ENCODE results near the gene EGFR.

EGFR gene

DNA sequence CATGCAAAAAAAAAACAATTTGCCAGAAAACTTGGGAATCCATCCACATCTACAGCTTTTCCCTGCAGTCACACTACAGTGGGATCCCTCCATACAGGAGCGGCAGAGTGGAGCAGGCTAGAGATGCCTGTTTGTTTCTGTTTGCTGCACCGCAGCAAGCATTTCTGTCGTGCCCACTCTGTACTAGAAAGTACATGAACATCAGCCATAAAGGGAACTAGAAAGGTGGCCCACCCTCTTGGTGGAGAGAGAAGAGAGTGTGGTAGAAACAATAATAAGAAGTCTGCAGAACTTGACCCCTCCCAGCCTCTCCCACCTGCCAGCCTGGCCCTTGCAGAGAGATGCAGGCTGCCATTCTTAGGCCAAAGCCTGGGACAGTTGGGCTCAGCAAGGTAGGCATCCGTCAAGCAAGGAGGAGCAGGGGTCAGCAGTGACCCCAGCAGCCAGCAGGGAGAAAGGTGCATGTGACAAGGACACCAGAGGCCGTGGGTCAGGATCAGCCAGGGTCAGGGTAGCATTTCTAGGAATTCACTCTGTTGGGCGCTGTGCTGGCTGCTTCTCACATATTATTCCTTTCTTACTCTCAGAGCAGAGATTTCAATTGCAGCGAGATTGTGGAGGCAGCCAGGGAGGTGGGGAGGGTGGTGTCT, 171.8 kb downstream of the EGFR start:
- no peak for DNase-seq (ENCODE audit: low spot score)

- DNase-seq (ENCODE audit: low spot score): no peak
These were observed 172.5 kb downstream of the EGFR start for GRCh38 chr7:55191161-55191925.

DNA sequence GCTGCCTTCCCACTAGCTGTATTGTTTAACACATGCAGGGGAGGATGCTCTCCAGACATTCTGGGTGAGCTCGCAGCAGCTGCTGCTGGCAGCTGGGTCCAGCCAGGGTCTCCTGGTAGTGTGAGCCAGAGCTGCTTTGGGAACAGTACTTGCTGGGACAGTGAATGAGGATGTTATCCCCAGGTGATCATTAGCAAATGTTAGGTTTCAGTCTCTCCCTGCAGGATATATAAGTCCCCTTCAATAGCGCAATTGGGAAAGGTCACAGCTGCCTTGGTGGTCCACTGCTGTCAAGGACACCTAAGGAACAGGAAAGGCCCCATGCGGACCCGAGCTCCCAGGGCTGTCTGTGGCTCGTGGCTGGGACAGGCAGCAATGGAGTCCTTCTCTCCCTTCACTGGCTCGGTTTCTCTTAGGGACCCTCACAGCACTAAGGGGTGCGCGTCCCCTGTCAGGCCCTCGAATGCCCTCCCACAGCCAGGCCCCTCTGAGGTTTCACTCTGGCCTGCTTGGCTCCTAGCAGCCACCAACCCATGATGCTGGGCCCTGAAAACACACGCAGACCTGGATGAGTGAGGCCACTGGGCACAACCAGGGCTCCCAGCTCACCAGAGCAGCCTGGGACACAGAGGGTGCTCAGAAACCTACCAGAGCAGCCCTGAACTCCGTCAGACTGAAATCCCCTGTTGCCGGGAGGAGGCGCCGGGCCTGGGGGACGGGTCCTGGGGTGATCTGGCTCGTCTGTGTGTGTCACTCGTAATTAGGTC, 173.3 kb downstream of the EGFR start:
- no peak for DNase-seq (ENCODE audit: low spot score)

DNA sequence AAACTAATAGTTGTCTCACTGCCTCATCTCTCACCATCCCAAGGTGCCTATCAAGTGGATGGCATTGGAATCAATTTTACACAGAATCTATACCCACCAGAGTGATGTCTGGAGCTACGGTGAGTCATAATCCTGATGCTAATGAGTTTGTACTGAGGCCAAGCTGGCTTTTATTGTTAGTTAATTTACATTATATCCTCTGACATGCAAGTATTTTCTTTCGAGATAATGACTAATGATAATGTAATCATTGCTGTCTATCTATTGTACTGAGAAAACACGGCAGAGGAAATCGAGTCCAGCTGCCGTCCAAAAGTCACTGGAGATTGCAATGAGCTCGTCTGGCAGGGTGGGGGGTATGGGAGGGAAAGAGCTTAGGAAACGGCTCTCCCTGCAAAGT, 173.9 kb downstream of the EGFR start:
- DNase-seq (ENCODE audit: low spot score): no peak

- DNase-seq (ENCODE audit: low spot score): no peak
These were observed 174.4 kb downstream of the EGFR start for GRCh38 chr7:55193245-55193644.

- DNase-seq (ENCODE audit: low spot score): no peak
These were observed 175.7 kb downstream of the EGFR start for GRCh38 chr7:55194522-55194921.

- DNase-seq (ENCODE audit: low spot score): no peak
These were observed 180.0 kb downstream of the EGFR start for GRCh38 chr7:55198634-55199392.

- DNase-seq (ENCODE audit: low spot score): no peak
These were observed 180.6 kb downstream of the EGFR start for GRCh38 chr7:55199418-55199817.

GRCh38 chr7:55200441-55200840, 181.6 kb downstream of the EGFR start:
- no peak for DNase-seq (ENCODE audit: low spot score)

DNA sequence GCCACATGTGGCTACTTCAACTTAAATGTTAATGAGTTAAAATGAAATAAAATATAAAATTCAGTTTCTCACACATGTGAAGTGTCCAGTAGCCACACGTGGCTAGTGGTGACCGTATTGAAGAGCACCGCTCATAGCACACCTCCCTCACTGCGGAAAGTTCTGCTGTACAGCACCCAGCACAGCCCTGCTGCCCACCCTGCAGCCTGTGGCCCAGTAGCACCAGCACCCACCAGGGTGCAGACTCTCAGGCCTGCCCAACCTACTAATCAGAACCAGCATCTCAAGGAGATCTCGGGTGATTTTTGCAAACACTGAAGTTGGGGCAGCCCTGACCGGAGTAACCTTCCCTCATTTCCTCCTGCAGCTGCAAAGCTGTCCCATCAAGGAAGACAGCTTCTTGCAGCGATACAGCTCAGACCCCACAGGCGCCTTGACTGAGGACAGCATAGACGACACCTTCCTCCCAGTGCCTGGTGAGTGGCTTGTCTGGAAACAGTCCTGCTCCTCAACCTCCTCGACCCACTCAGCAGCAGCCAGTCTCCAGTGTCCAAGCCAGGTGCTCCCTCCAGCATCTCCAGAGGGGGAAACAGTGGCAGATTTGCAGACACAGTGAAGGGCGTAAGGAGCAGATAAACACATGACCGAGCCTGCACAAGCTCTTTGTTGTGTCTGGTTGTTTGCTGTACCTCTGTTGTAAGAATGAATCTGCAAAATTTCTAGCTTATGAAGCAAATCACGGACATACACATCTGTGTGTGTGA, 183.5 kb downstream of the EGFR start:
- DNase-seq (ENCODE audit: low spot score): no peak

- DNase-seq (ENCODE audit: low spot score): no peak
These were observed 184.5 kb downstream of the EGFR start for GRCh38 chr7:55203300-55203699.

DNA sequence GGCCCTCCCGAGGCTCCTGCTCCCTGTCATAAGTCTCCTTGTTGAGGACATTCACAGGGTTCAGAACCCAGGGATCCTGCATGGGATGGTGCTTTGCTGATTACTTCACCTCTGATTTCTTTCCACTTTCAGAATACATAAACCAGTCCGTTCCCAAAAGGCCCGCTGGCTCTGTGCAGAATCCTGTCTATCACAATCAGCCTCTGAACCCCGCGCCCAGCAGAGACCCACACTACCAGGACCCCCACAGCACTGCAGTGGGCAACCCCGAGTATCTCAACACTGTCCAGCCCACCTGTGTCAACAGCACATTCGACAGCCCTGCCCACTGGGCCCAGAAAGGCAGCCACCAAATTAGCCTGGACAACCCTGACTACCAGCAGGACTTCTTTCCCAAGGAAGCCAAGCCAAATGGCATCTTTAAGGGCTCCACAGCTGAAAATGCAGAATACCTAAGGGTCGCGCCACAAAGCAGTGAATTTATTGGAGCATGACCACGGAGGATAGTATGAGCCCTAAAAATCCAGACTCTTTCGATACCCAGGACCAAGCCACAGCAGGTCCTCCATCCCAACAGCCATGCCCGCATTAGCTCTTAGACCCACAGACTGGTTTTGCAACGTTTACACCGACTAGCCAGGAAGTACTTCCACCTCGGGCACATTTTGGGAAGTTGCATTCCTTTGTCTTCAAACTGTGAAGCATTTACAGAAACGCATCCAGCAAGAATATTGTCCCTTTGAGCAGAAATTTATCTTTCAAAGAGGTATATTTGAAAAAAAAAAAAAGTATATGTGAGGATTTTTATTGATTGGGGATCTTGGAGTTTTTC, 186.5 kb downstream of the EGFR start:
- DNase-seq (ENCODE audit: low spot score): no peak

- DNase-seq (ENCODE audit: low spot score): no peak
These were observed 187.6 kb downstream of the EGFR start for GRCh38 chr7:55206235-55207029.

GRCh38 chr7:55207436-55208125, 188.8 kb downstream of the EGFR start:
- DNase-seq (ENCODE audit: low spot score): no peak

DNA sequence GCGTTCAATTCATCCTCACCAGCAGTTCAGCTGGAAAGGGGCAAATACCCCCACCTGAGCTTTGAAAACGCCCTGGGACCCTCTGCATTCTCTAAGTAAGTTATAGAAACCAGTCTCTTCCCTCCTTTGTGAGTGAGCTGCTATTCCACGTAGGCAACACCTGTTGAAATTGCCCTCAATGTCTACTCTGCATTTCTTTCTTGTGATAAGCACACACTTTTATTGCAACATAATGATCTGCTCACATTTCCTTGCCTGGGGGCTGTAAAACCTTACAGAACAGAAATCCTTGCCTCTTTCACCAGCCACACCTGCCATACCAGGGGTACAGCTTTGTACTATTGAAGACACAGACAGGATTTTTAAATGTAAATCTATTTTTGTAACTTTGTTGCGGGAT, 190.5 kb downstream of the EGFR start:
- no peak for DNase-seq (ENCODE audit: low spot score)

DNA sequence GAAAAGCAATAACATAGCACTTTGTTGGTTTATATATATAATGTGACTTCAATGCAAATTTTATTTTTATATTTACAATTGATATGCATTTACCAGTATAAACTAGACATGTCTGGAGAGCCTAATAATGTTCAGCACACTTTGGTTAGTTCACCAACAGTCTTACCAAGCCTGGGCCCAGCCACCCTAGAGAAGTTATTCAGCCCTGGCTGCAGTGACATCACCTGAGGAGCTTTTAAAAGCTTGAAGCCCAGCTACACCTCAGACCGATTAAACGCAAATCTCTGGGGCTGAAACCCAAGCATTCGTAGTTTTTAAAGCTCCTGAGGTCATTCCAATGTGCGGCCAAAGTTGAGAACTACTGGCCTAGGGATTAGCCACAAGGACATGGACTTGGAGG, 191.4 kb downstream of the EGFR start:
- DNase-seq (ENCODE audit: low spot score): no peak

- no peak for DNase-seq (ENCODE audit: low spot score)
These were observed 191.9 kb downstream of the EGFR start for GRCh38 chr7:55210716-55211115.

DNA sequence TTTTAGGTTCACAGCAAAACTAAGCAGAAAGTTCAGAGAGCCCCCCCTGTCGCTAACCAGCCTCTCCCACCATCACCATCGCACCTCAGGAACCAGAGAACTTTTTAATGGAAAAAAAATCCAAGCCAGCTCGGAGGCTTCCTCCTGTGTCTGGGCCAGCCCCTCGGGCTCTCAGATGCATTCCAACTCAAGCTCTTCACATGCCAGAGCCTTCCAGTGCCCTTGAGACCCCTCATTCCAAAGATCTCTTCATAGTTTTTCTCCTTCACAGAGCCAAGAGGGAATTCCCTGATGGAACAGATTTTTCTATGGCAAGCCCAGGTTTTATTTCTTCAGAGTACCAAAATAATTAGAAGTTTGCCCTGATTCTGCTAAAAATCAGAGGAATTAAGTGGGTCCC, 192.9 kb downstream of the EGFR start:
- no peak for DNase-seq (ENCODE audit: low spot score)

GRCh38 chr7:55212176-55212575, 193.4 kb downstream of the EGFR start:
- no peak for DNase-seq (ENCODE audit: low spot score)
